OCI-LY1 (cell line): ENCODE measurements around the gene NDNF.

Experiments
- CTCF ChIP-seq: fragments of 200-600 bp; sonication (generic), shearing (Covaris generic); IDR thresholded peaks from 2 replicates; pipeline ENCODE4 v1.5.1; 2017; ENCODE audit warnings: mild to moderate bottlenecking, antibody characterized with exemption, low read length, moderate library complexity, mixed read lengths
- EZH2 ChIP-seq: fragments of 200-600 bp; sonication (generic), shearing (Covaris generic); IDR thresholded peaks from 2 replicates; pipeline ENCODE4 v1.8.0; 2017; ENCODE audit warnings: borderline replicate concordance, mixed run types, mild to moderate bottlenecking, antibody characterized with exemption, low read length, moderate library complexity, mixed read lengths

DNA sequence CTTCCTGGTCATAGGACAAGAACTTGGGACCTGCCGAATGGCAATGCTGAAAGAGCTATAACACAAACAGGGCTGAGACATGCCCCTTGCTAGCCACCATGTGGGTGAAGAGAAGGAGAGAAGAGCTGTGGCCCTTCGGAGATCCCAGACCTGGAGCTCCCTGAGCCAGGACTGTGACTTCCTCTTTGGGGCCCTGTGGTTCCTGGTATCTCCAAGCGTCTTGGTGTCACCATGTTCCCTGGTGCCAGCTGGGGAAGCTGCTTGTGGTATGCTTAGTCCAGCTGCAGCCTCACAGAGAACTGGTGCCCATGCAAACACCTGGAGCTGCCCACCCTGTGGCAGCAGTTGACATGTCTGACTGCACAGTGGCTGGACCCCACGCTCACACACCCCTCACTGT lies 68.5 kb downstream of the NDNF start:
- TF ChIP-seq CTCF (no peak), EZH2 (no peak)
